ENCODE data around the gene CHPF. TPM values are rescaled to one million over a fixed set of nuclear protein-coding genes. Genes with fewer than 3 reads are reported as not detected.

CHPF gene
- total and polyA plus RNA-seq, 11 donors, result 74.1 to 209 (median 138) TPM

GRCh38 chr2:219561179-219562048 lies 17.8 kb upstream of the CHPF start:
- intact Hi-C loops (cut with DNase I), result loop anchor here in 1 of 10 donors (5.0 to 10.0 kb wide), 2 partner anchors 36 to 73 kb away; partner anchors contain the start of gene STK11IP
- Histone ChIP-seq H3K4me3 (no peak overlapping the region), H3K9me3 (no peaks in the 10 kb centered on the region), H3K36me3 (peaks cover 0 to 68% (median 48%) of the 10 kb centered on the region in 9 donors), H3K27me3 (no peaks in the 10 kb centered on the region), H3K4me1 (peaks cover 0 to 31% (median 7%) of the 10 kb centered on the region in 12 donors), H3K27ac (peak overlapping the region in 4 of 12 donors; percentile 6 to 44 (median 21))
- TF ChIP-seq POLR2A (IDR thresholded peaks at IDR 0.05) (no peak), CTCF (IDR thresholded peaks at IDR 0.05) (no peak)
- ATAC-seq (peak in 3 of 4 donors; percentile 5 to 67 (median 30)), DNase-seq (peak in 3 of 5 donors; percentile 14 to 38 (median 17))
- 58 to 62% (median 60%) methylated on average over 20 to 24 of the region's 24 CpGs for WGBS, 4 donors

- no peak overlapping the region for H3K4me3 ChIP-seq
- DNase-seq, result peak in 1 of 5 donors; percentile 46
- H3K27me3 ChIP-seq, result no peaks in the 10 kb centered on the region
- intact Hi-C loops (cut with DNase I), result loop anchor here in 1 of 10 donors (5.0 to 10.0 kb wide), 2 partner anchors 36 to 74 kb away; partner anchors contain the start of gene STK11IP
- no peak for TF ChIP-seq CTCF (IDR thresholded peaks at IDR 0.05)
- ATAC-seq, result peak in 2 of 4 donors; percentile 1 to 2
- H3K4me1 ChIP-seq, result peaks cover 0 to 31% (median 7%) of the 10 kb centered on the region in 12 donors
- H3K36me3 ChIP-seq, result peaks cover 0 to 69% (median 52%) of the 10 kb centered on the region in 9 donors
- H3K27ac ChIP-seq, result peak overlapping the region in 2 of 12 donors; percentile 24 to 44
- no peaks in the 10 kb centered on the region for H3K9me3 ChIP-seq
- 73 to 90% (median 80%) methylated on average over 3 of the region's 3 CpGs for WGBS, 4 donors
Measured at GRCh38 chr2:219560893-219561178, 17.2 kb upstream of the CHPF start.

- Histone ChIP-seq H3K4me3 (no peak overlapping the region), H3K36me3 (peaks cover 0 to 69% (median 53%) of the 10 kb centered on the region in 9 donors), H3K27ac (peak overlapping the region in 1 of 12 donors; percentile 14), H3K9me3 (no peaks in the 10 kb centered on the region), H3K27me3 (no peaks in the 10 kb centered on the region), H3K4me1 (peaks cover 0 to 27% (median 7%) of the 10 kb centered on the region in 12 donors)
- TF ChIP-seq POLR2A (IDR thresholded peaks at IDR 0.05) (no peak), CTCF (IDR thresholded peaks at IDR 0.05) (peak; percentile 54 to 80 (median 70))
- WGBS, 4 donors, result 19 to 36% (median 33%) methylated on average over 6 to 8 of the region's 8 CpGs
- ATAC-seq (peak in 2 of 4 donors; percentile 5 to 23), DNase-seq (peak in 1 of 5 donors; percentile 17)
- intact Hi-C loops (cut with DNase I), result loop anchor here in 1 of 10 donors (5.0 to 10.0 kb wide), 2 partner anchors 37 to 75 kb away; partner anchors contain the start of gene STK11IP
Measured at GRCh38 chr2:219560037-219560892, 16.7 kb upstream of the CHPF start.
